Central memory CD4-positive, alpha-beta T cell (primary cell): ENCODE results near the gene ASCC1.

Experiments used
- DNase-seq: peaks from one replicate; pipeline ENCODE4 v3.0.0; 2022

The ASCC1 gene

GRCh38 chr10:72081210-72081609 lies 134.9 kb downstream of the ASCC1 start:
- no peak for DNase-seq

- no peak for DNase-seq
Measured at GRCh38 chr10:72080042-72080975, 135.8 kb downstream of the ASCC1 start.

- DNase-seq = peak; percentile 70
Measured at GRCh38 chr10:72079356-72079755, 136.7 kb downstream of the ASCC1 start.

GRCh38 chr10:72077275-72077990 lies 138.6 kb downstream of the ASCC1 start:
- no peak for DNase-seq

GRCh38 chr10:72076756-72077155 lies 139.3 kb downstream of the ASCC1 start:
- DNase-seq = no peak

GRCh38 chr10:72075376-72076115 lies 140.5 kb downstream of the ASCC1 start:
- DNase-seq = no peak

GRCh38 chr10:72074574-72075375 lies 141.3 kb downstream of the ASCC1 start:
- no peak for DNase-seq

GRCh38 chr10:72073708-72074573 lies 142.1 kb downstream of the ASCC1 start:
- no peak for DNase-seq

GRCh38 chr10:72072639-72073038 lies 143.4 kb downstream of the ASCC1 start:
- no peak for DNase-seq

- no peak for DNase-seq
Measured at GRCh38 chr10:72072046-72072445, 144.0 kb downstream of the ASCC1 start.

- DNase-seq = no peak
Measured at GRCh38 chr10:72069751-72070526, 146.1 kb downstream of the ASCC1 start.

GRCh38 chr10:72068901-72069446 lies 147.1 kb downstream of the ASCC1 start:
- no peak for DNase-seq

GRCh38 chr10:72068126-72068765 lies 147.8 kb downstream of the ASCC1 start:
- no peak for DNase-seq

GRCh38 chr10:72067463-72068125 lies 148.5 kb downstream of the ASCC1 start:
- DNase-seq = no peak

GRCh38 chr10:72066318-72067284 lies 149.5 kb downstream of the ASCC1 start:
- no peak for DNase-seq

GRCh38 chr10:72065439-72066025 lies 150.5 kb downstream of the ASCC1 start:
- no peak for DNase-seq

- no peak for DNase-seq
Measured at GRCh38 chr10:72063703-72064391, 152.2 kb downstream of the ASCC1 start.
